HG02588 (cell line): ENCODE results near the gene CRADD.
"Not testable (repeated sequence)": the region's sequence is repeated elsewhere in the genome, so short reads cannot be mapped to it uniquely, and the experiment has no call there.

Experiments used
- ATAC-seq: cut with Tn5 transposase; IDR thresholded peaks from one replicate; pipeline ENCODE4 v1.9.1; 2021; ENCODE audit warnings: mild to moderate bottlenecking, moderate library complexity; ENCODE audit not compliant: unreplicated experiment

Gene CRADD

DNA sequence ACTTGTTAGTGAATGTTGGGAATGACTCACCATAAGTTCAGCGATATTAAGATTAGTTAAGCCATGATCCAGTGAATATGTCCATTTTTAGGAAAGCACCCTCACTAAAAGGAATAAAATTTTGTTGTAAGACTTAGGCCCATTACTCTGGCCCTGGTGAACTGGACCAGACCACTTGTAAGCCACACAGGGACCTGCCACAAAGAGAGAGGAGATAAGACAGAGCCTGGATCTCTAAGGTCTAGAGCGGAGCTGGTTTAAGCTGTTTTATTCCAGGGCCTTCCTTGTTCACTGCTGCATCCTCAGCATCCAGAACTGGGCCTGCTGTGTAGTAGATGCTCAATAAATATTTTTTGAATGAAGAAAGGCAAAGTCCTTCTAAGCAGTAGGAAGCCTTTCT, 79.1 kb downstream of the CRADD start:
- ATAC-seq: no peak

GRCh38 chr12:93757792-93758694, 80.9 kb downstream of the CRADD start:
- no peak for ATAC-seq

DNA sequence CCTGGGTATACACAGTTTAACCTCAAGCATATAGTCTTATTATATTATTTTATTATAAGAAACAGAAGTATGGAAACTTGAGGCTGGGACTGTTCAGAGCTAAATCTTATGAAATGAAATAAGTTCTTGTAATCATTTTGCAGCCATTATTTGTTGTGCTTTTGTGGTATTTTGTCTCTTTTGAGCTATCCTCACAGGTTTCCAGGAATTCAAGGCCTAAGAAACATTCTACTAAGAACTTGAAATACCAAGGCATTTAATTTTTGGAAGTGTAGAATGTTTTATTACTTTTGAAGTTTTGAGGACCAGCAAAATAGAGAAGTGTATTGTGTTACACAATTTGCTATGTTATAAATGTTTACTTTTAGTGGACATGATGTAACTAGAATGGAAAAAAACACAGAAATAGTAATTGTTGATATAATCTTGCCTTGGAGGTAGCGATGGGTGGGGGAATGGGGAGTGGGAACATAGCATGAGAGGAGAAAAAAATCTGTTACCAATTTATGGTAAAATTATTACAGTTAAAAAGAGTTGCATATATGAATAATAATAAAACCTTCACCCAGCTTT, 81.7 kb downstream of the CRADD start:
- ATAC-seq: no peak

DNA sequence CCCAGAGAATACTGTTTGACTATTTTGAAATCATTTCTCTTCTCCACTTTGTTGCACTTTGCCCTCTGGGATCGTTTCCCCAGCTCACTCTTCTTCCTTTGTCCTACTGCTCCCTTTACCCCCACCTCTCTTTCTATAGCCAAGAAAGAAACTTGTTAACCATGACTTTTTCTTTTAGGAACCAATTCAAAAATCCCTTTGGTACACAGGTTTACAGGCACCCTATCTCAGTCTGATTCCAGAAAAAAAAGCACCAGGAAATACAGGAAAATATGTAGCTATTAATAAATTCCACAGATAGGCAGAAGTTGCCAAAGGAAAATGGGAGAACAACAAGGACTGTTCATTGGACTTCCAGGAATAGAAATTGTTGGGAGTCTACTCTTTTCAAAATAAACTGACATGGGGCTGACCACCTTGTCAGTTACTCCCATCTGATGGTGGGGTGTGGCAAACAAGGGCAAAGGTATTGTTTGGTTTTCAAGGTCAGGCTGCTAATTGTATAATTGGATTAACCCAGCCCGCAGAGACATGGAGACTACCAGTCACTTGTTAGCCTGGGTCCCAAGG, 82.4 kb downstream of the CRADD start:
- ATAC-seq: no peak

DNA sequence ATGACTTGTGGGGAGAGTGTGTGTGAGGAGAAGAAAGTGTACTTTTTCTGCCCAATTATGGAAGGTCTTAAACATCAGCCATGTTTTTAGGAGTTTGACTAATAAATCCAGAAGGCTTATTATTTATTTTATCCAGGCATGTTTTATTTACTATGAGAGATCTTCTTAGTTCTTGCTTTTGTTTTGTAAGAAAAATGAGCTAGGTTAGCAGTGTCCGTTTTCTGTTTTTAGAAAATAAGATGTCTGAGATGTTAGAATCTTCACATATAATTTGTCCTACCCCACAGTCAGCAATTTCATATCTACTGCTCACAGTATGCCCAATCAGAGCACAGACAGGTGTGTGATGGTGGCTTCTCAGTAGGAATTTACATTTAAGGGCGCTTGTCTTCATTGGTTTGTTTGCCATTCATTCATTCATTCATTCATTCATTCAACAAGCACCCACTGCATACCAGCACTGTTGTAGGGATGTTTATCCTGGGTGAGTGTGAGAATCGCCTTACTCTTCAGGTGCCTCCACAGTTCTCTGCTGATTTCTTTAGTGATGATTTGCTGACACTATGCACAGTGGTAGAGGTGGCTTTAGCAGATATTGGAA, 83.2 kb downstream of the CRADD start:
- no peak for ATAC-seq

DNA sequence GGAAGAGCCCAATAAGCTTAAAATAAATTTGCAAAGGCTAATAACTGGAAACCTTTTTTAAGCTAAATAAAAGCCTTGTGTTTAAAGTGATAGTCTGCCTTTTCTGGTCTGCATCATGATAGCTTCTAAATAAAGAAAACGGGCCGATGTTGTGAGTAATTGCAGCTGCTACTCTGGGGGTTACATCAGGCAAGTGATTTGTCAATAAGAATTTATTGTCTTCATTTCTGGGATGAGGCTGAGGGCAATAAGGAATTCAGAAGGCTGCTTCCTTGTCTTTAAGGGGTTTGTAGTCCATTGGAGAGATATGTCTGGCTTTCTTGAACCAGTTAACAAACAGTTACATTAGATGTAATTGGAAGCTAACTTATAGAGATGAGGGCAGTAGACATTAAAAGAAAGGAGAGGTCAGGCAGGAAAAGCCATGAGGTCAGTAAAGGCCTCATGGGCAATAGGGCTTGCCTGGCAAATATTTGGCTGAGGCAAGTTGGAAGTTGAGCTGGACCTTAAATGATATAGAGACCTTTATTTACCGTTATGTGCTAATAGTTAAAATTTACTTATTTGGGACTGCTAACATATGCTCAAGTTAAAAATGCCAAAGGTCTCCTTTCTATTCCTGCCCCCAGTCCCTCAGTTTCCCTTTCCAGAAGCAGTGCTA, 85.0 kb downstream of the CRADD start:
- ATAC-seq: no peak

GRCh38 chr12:93762912-93763553, 85.9 kb downstream of the CRADD start:
- no peak for ATAC-seq

GRCh38 chr12:93763746-93764147, 86.6 kb downstream of the CRADD start:
- no peak for ATAC-seq

DNA sequence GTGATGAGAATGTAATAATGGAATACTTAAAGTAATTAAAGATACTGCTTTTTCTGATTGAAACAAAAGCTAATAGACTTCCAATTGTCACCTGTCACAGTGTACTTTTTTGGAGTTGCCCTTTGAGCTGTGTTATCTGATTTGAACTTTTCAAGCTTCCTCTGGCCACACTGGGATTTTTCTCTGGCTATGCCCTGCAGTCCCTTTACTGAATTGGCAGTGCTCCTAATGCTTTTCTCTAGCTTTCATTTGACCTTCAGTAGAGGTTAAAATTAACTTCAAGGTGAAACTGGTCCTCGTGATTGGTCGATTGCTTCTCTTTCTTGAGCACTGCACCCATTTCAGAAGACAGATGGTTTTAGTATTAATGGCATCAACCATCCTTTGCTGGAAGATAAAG, 89.2 kb downstream of the CRADD start:
- ATAC-seq: no peak

GRCh38 chr12:93766796-93767523, 89.8 kb downstream of the CRADD start:
- no peak for ATAC-seq

DNA sequence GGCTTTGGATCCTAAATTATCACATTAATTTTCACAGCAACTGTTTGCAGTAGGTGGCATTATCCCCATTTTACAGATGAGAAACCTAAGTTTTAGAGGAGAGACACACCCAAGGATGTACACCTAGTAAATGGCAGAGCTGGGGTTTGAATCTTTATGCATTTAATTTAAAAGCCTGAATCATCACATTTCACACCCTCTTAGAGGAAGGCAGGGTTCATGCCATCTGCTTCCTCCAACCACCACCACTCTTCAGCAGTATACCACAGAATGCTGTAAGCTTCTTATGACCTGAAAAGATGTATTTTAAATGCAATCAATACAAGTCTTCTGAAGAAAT, 90.3 kb downstream of the CRADD start:
- no peak for ATAC-seq

- no peak for ATAC-seq
Observed at GRCh38 chr12:93772003-93772700, 95.0 kb downstream of the CRADD start.

DNA sequence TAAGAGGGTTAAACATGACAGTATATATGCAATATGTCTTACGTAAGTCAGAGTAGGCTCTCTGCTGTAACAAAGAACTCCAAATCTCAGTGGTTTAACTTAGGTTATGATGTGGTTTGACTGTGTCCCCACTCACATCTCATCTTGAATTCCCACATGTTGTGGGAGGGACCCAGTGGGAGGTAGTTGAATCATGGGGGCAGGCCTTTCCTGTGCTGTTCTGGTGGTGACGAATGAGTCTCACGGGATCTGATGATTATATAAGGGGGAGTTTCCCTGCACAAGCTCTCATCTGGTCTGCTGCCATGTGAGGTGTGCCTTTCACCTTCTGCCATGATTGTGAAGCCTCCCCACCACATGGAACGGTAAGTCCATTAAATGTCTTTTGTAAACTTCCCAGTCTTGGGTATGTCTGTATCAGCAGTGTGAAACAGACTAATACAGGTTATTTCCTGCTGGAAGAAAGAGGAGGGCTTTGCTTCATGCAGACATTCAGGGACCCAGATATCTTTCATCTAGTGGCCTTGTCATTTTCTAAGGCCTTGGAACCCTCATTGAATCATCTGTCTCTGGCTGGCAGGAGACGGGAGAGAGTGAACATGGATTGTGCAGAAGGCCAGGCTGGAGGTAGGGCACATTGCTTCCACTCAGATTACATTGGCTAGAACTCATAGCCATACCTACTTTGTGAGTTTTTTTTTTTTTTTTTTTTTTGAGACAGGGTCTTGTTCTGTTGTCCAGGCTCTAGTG, 96.1 kb downstream of the CRADD start:
- no peak for ATAC-seq

DNA sequence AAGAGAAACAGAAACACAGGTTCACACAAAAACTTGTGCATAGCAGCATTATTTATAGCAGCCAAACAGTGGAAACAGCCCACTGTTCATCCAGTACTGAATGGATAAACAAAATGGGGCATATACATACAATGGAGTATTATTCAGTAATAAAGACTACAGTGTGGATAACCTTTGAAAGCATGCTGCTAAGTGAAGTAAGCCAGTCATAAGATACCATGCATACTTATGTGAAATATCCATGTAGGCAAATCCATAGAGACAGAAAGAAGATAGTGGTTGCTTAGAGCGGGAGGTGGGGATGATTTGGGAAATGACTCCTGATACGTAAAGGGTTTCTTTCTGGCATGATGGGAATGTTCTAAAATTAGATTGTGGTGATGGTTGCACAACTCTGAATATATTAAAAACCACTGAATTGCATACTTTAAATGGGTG, 99.4 kb downstream of the CRADD start:
- no peak for ATAC-seq

GRCh38 chr12:93777254-93777653, 100.1 kb downstream of the CRADD start:
- ATAC-seq: no peak

GRCh38 chr12:93778306-93778705, 101.1 kb downstream of the CRADD start:
- no peak for ATAC-seq

GRCh38 chr12:93778766-93779165, 101.6 kb downstream of the CRADD start:
- no peak for ATAC-seq

- no peak for ATAC-seq
Observed at GRCh38 chr12:93780101-93780641, 103.0 kb downstream of the CRADD start.

GRCh38 chr12:93780886-93781285, 103.7 kb downstream of the CRADD start:
- not testable (repeated sequence) for ATAC-seq
